ENCODE results near the gene NBPF26.
"Not testable (repeated sequence)": the region's sequence is repeated elsewhere in the genome, so short reads cannot be mapped to it uniquely, and the experiment has no call there.

NBPF26 gene

DNA sequence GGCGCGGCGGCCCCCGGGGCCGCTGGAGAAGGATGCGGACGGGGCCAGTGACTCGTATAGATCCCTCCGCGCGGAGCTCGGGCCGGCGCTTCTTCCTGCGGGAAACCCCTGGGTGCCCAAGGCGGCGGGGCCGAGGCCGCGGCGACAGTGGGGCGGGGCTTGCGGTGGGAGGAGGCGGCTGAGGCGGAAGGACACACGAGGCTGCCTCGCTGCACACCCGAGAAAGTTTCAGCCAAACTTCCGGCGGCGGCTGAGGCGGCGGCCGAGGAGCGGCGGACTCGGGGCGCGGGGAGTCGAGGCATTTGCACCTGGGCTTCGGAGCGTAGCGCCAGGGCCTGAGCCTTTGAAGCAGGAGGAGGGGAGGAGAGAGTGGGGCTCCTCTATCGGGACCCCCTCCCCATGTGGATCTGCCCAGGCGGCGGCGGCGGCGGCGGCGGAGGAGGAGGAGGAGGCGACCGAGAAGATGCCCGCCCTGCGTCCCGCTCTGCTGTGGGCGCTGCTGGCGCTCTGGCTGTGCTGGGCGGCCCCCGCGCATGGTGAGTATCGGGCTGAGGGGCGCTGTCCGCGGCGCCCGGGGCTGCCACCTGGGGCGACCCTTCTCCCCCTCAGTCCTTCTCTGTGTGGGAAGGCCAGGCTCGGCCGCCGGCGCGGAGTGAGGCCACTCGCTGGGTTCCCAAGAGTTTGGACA lies at the start of gene NBPF26:
Gene NBPF26 (plus strand): TSS at position 231 of the 688 bp plus-strand sequence.
- DNase-seq (ENCODE audit: low read depth), result peak; percentile 67

- not testable (repeated sequence) for DNase-seq (ENCODE audit: low read depth)
These were observed 43.5 kb upstream of the NBPF26 start for GRCh38 chr1:120680106-120680819.

DNA sequence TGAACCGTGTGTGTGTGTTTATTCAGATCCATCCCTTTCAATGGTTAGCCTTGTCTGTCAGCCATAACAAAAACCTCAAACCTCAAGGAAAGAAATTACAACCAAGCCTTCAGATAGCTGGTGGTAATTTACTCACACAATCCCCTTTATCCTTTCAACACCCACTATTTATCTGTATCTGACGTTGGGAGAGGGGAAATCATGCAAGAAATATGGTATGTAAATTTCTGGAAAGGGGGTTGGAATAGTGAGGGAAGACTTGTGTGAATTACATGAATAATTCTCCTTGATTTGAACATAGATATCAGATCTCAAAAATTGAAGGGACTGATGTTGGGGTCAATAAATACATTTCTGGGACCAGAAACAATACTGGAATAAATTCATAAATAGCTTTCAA lies 42.8 kb upstream of the NBPF26 start:
- DNase-seq (ENCODE audit: low read depth), result not testable (repeated sequence)

GRCh38 chr1:120684397-120684796 lies 39.3 kb upstream of the NBPF26 start:
- not testable (repeated sequence) for DNase-seq (ENCODE audit: low read depth)

- not testable (repeated sequence) for DNase-seq (ENCODE audit: low read depth)
These were observed 38.1 kb upstream of the NBPF26 start for GRCh38 chr1:120685622-120686021.

GRCh38 chr1:120687250-120687649 lies 36.5 kb upstream of the NBPF26 start:
- not testable (repeated sequence) for DNase-seq (ENCODE audit: low read depth)

DNA sequence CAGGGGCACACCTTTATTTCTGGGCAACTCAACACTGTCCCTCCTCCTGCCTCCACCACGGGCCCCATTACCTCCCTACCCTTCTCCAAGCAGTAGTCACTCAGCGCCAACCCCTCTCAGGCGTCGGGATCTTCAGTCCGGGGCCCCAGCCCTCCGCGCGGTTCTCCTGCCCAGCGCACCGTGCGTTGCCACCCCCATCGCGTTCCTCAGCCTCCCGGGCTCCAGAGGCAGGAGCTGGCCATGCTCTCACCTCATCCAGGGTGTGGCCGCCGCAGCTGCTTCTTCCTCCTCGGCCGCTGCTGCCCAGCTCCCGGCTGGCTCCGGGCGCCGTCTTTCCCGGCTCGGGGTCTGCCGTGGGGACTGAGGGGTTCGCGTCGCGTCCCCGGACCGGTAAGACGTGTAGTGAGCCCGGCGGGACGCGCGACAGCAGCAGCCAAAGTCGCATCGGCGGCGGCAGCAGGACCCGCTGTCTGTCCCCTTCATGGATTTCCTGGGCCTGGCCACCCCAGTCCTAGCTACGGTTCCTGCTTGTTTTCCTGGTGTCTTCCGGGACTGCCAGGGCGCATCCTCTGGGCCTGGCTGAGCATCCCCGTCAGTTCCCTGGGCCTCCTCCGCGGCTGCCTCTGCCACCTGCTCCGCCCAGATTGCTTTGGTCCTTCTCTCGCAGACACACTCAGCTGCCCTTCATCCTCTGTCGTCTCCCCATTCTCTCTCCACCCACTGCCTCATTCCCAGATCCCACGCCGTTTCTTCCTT lies 22.8 kb upstream of the NBPF26 start:
- DNase-seq (ENCODE audit: low read depth), result not testable (repeated sequence)

DNA sequence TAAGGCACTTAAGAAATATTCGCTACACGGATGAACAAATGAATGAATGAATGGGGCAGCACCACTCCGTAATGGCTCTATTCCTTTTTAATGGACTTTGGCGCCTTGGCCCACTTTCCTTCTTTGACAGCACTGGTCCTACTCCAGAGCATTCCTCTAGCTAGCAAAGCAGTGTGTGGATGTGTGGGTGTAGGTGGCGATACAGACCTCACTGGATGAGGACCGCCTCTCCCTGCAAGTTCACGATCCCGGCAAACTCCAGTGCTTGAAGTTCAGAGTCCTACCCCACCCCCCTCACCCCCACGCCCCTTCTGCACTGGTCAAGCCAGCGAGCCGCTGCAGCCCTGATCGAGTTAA lies 409 bp upstream of the NBPF26 start:
- not testable (repeated sequence) for DNase-seq (ENCODE audit: low read depth)

DNA sequence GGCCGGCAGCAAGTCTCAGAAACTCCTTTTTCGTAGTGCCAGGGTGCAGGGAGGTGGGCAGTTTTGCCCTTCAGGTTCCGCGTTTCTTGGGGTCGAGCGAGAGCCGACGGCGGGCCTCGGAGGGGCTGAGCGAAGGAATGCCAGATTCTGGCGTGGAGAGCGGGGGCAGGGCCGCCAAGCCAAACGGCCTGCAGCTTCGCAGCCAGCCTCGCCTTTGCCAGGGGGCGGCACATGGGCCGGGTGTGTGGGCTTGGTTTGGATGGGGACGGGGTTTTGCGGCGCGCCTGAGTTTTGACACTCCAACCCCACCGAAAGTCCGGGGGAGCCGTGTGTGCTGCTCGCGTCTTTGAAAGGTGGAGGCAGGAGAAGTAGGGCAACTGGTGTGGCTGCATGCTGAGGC lies 762 bp downstream of the NBPF26 start:
- DNase-seq (ENCODE audit: low read depth), result not testable (repeated sequence)

GRCh38 chr1:120728811-120729210 lies 5.1 kb downstream of the NBPF26 start:
- not testable (repeated sequence) for DNase-seq (ENCODE audit: low read depth)

GRCh38 chr1:120769090-120769489 lies 45.3 kb downstream of the NBPF26 start:
- DNase-seq (ENCODE audit: low read depth), result not testable (repeated sequence)

DNA sequence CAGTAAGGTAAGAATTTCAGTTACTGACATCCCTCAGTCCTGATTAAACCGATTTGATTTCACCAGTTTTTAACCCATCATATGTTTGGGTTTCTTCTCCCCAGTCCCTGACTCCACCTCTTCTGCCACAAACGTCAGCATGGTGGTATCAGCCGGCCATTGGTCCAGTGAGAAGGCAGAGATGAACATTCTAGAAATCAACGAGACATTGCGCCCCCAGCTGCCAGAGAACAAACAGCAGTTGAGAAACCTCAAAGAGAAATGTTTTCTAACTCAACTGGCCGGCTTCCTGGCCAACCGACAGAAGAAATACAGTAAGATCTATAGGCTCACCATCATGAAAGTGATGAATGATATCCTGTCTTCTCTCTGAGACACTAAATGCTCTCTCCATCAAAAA lies 81.7 kb downstream of the NBPF26 start:
- DNase-seq (ENCODE audit: low read depth), result peak; percentile 9

DNA sequence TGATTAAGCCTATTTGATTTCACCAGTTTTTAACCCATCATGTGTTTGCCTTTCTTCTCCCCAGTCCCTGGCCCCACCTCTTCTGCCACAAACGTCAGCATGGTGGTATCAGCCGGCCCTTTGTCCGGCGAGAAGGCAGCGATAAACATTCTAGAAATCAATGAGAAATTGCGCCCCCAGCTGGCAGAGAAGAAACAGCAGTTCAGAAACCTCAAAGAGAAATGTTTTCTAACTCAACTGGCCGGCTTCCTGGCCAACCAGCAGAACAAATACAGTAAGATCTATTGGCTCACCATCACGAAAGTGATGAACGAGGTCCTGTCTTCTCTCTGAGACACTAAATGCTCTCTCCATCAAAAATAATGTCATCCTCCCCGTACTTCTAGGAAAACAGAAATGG lies 88.1 kb downstream of the NBPF26 start:
- DNase-seq (ENCODE audit: low read depth), result peak; percentile 26

DNA sequence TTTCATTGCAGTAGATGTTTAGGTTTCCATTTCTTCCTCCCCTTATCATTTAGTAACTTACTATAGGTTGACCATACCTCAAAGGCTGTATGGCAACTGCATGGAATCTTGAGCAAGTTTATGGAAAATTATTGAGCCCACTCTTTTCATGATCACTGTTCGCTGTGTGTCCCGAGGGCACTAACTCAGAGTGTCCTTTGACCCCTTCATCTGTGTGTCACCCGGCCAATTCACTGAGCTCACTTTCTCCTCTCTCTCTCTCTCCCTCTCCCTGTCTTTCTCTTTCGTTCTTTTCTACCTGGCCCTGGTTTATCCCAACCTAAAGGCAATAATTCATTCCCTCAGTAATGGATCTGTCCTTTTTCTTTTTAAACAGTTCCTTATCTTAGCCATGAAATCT lies 101.3 kb downstream of the NBPF26 start:
- DNase-seq (ENCODE audit: low read depth), result not testable (repeated sequence)

- DNase-seq (ENCODE audit: low read depth), result not testable (repeated sequence)
These were observed 102.9 kb downstream of the NBPF26 start for GRCh38 chr1:120826623-120827022.

GRCh38 chr1:120844186-120844944 lies 120.6 kb downstream of the NBPF26 start:
- peak; percentile 56 for DNase-seq (ENCODE audit: low read depth)

DNA sequence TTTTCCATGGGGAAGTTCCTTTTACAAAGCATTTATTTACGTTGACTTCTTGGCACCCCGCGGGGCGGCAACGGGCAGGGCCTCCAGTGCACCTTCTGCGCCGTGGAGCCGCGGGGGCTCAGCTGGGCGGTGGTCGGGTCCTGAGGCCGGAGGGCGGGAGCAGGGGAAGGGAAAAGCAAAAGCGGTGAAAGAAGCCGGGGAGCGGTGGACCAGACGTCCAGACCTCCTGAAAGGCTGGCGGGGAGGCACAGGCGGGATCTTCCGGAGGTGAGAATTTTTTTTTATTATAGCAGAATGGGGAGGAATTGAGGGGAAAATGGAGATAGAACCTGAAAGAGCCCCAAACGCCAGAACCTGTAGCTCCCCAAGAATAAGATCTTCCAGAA lies 121.2 kb downstream of the NBPF26 start:
- DNase-seq (ENCODE audit: low read depth), result not testable (repeated sequence)

DNA sequence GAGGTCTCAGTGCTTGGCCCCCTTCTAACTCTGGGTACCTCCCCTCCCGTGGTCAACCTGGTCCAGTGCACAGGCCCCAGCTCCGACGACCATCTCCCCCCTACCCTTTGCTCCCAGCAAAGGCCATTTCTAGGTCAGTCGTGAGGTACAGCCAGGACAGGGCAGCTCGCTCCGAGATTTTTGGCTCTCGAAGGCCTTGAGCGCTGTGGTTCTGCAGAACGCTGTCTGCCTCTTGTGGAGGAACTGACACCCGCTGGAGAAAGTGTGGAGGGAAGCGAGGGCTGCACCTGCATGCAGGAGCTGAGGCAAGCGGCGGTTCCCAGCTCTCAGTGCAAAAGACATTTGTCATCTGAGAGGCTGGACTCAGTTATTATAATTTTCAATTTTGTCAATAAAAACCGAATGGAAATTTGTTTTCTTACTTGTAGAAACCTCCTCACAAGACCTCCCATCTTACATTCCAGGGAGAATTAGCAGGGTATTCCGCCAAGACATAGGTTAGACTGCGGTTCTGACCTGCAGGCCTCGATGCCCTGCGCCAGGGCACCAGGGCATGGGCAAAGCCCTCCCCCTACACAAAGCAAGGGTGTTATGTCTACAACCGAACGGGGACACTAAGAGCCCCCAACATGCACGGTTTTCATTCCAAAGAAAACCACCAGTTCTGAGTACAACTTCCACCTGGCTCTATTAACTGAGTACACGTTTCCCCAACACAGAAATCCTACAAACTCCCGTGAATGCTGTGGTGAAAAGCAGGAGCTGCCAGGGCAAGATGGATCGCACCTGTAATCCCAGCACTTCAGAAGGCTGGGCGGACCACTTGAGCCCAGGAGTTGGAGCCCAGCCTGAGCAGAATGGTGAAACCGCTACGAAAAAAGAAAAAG lies 125.9 kb downstream of the NBPF26 start:
- DNase-seq (ENCODE audit: low read depth), result not testable (repeated sequence)

DNA sequence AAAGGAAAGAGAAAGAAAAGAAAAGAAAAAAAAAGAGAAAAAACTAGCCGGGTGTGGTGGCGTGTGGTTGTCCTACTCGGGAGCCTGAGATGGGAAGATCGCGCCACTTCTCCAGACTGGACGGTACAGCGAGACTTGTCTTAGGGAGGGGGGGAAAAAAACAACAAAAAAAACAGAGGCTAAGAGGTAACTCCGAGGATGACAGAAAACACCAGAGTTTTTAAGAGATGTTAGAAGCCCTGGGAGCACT lies 126.5 kb downstream of the NBPF26 start:
- peak; percentile 67 for DNase-seq (ENCODE audit: low read depth)

- peak; percentile 94 for DNase-seq (ENCODE audit: low read depth)
These were observed 127.0 kb downstream of the NBPF26 start for GRCh38 chr1:120850537-120851421.
